ENCODE data around the gene TNS1. TPM values are rescaled to one million over a fixed set of nuclear protein-coding genes. Genes with fewer than 3 reads are reported as not detected.

The TNS1 gene
- total and polyA plus RNA-seq, 9 of the 15 experiments (the other 6 are each of a cell fraction or from before 2014, with no cell fraction given) = 0.13 to 2.7 (median 0.77) TPM

- H3K36me3 ChIP-seq (ENCODE audit: control insufficient read depth, insufficient read depth, low read length) = no peaks in the 10 kb centered on the region
- no peaks in the 10 kb centered on the region for H4K20me1 ChIP-seq (replicated peaks; ENCODE audit: control insufficient read depth, insufficient read depth, low read length)
- no peak overlapping the region for H3K4me3 ChIP-seq
- H3K27ac ChIP-seq (ENCODE audit: extremely low read depth, low read depth, low read length) = no peak overlapping the region
- WGBS (ENCODE audit: insufficient coverage, low coverage, missing lambda C conversion rate) = 0% methylated on average over 2 of the region's 11 CpGs
- H3K9me3 ChIP-seq (replicated peaks; ENCODE audit: control insufficient read depth, insufficient read depth, low read depth, low read length) = no peaks in the 10 kb centered on the region
- ATAC-seq (no peak), FAIRE-seq (no peak), DNase-seq (ENCODE audit: extremely low read depth in 1 of 4, low spot score in 3 of 4) (no peak)
- H3K27me3 ChIP-seq (ENCODE audit: control insufficient read depth in 2 of 2, insufficient read depth in 2 of 2, low read length in 2 of 2) = peaks cover 0 to 18% of the 10 kb centered on the region in 2 experiments; a peak in 2 of 5 replicates
- H3K4me1 ChIP-seq (replicated peaks in 1 of 2; ENCODE audit: control insufficient read depth in 2 of 2, insufficient read depth in 2 of 2, low read length in 2 of 2) = no peaks in the 10 kb centered on the region; a peak in 1 of 5 replicates
- TF ChIP-seq TSHZ1 (CRISPR knock-in tag; IDR thresholded peaks at IDR 0.05) (no peak), KLF16 (IDR thresholded peaks at IDR 0.05) (no peak), ZNF24 (IDR thresholded peaks at IDR 0.05) (no peak), ZBTB8A (IDR thresholded peaks at IDR 0.05; ENCODE audit: partially characterized antibody) (no peak), ZNF655 (CRISPR knock-in tag; IDR thresholded peaks at IDR 0.05) (no peak), FOXA3 (CRISPR knock-in tag; conservative IDR thresholded peaks at IDR 0.05 in 1 of 2, IDR thresholded peaks at IDR 0.05 in 1 of 2) (no peak), ILK (tag; IDR thresholded peaks at IDR 0.05; ENCODE audit: borderline replicate concordance, low read depth) (no peak), MCM5 (IDR thresholded peaks at IDR 0.05; ENCODE audit: low read depth) (no peak), PHF8 (IDR thresholded peaks at IDR 0.05; ENCODE audit: borderline replicate concordance, low read length) (no peak), KAT2B (IDR thresholded peaks at IDR 0.05; ENCODE audit: low read depth, low read length) (no peak), IRF2 (CRISPR knock-in tag; IDR thresholded peaks at IDR 0.05) (no peak), ZSCAN32 (CRISPR knock-in tag; IDR thresholded peaks at IDR 0.05) (no peak)
- no peaks in the 10 kb centered on the region for H3K79me2 ChIP-seq (ENCODE audit: control insufficient read depth, insufficient read depth, low read length)
- in situ Hi-C loops (cut with MboI) (no loop called here), intact Hi-C loops (cut with micrococcal nuclease) (no loop called here)
- no TSS peak for BruUV-seq (replicated peaks)
- ChIA-PET POLR2A (no interaction called here), CTCF (ENCODE audit: low intra/inter-chr PET ratio) (no interaction called here)
- H3K4me2 ChIP-seq (ENCODE audit: insufficient read depth, low read length) = no peak overlapping the region
- H2AFZ ChIP-seq (ENCODE audit: low read depth, low read length) = no peak overlapping the region
- no peak overlapping the region for H3K9ac ChIP-seq (ENCODE audit: insufficient read depth in 1 of 2, low read depth in 2 of 2, low read length in 2 of 2)
- no peaks in the 10 kb centered on the region for H3K9me1 ChIP-seq (ENCODE audit: control insufficient read depth, insufficient read depth, low read length)
Measured at GRCh38 chr2:218003281-218003944, 618 bp upstream of the TNS1 start.

Data from K562 (cell line).